NCI-H146 treated with DMSO at 0.1 percent for 48 hours (cell line): Measurements from ENCODE around the gene CLRN3.

Experiments
- DNase-seq: peaks from one replicate; lab custom pipeline; 2025; ENCODE audit not compliant: unreplicated experiment; lab: John Stamatoyannopoulos, UW

Gene CLRN3

GRCh38 chr10:127919418-127920271 is 26.9 kb upstream of the CLRN3 start:
- DNase-seq = no peak

- no peak for DNase-seq
Observed at GRCh38 chr10:127918572-127918971, 25.8 kb upstream of the CLRN3 start.

GRCh38 chr10:127916826-127917225 is 24.1 kb upstream of the CLRN3 start:
- no peak for DNase-seq

- DNase-seq = no peak
Observed at GRCh38 chr10:127915324-127915723, 22.6 kb upstream of the CLRN3 start.

GRCh38 chr10:127913368-127913759 is 20.6 kb upstream of the CLRN3 start:
- no peak for DNase-seq

GRCh38 chr10:127912607-127913367 is 20.0 kb upstream of the CLRN3 start:
- no peak for DNase-seq

- DNase-seq = no peak
Observed at GRCh38 chr10:127911867-127912257, 19.1 kb upstream of the CLRN3 start.

- no peak for DNase-seq
Observed at GRCh38 chr10:127911218-127911866, 18.6 kb upstream of the CLRN3 start.

GRCh38 chr10:127910464-127910770 is 17.7 kb upstream of the CLRN3 start:
- no peak for DNase-seq

- no peak for DNase-seq
Observed at GRCh38 chr10:127909716-127910463, 17.1 kb upstream of the CLRN3 start.

GRCh38 chr10:127908959-127909267 is 16.2 kb upstream of the CLRN3 start:
- DNase-seq = no peak

- no peak for DNase-seq
Observed at GRCh38 chr10:127908106-127908958, 15.6 kb upstream of the CLRN3 start.

GRCh38 chr10:127907411-127908105 is 14.8 kb upstream of the CLRN3 start:
- no peak for DNase-seq

GRCh38 chr10:127906548-127907377 is 14.0 kb upstream of the CLRN3 start, which contains the start of gene PTPRE:
PTPRE (plus strand) TSS chr10:127907103; CDS start chr10:128040882, 133,779 bp downstream.
- DNase-seq = no peak

GRCh38 chr10:127905848-127906261 is 13.1 kb upstream of the CLRN3 start:
- no peak for DNase-seq

GRCh38 chr10:127905001-127905847 is 12.5 kb upstream of the CLRN3 start:
- no peak for DNase-seq

GRCh38 chr10:127904311-127905000 is 11.7 kb upstream of the CLRN3 start:
- DNase-seq = no peak
